Esophagus squamous epithelium (tissue), 5 donors: ENCODE data around the gene OR10H1. TPM values are rescaled to one million over a fixed set of nuclear protein-coding genes. Genes with fewer than 3 reads are reported as not detected.
"Not testable (repeated sequence)": the region's sequence is repeated elsewhere in the genome, so short reads cannot be mapped to it uniquely, and the experiment has no call there.

Experiments used
- DNase-seq: peaks from one replicate; lab custom pipeline; 2025; lab: John Stamatoyannopoulos, UW
- H3K27ac ChIP-seq, 4 donors: fragments of 200-600 bp; sonication (generic); one replicate each; pipeline ENCODE4 v1.5.1; 2016 to 2019; ENCODE audit warnings: mild to moderate bottlenecking in 1 of 4
- H3K27me3 ChIP-seq, 4 donors: fragments of 200-600 bp; sonication (generic); 1 replicate in 3 of 4; 2 replicates in 1 of 4; pipeline versions ENCODE4 v1.5.1 to v1.6.0; 2017 to 2021; ENCODE audit warnings: antibody characterized with exemption in 1 of 4
- H3K36me3 ChIP-seq, 3 donors: fragments of 200-600 bp; sonication (generic); one replicate each; pipeline ENCODE4 v1.5.1; 2016 to 2019
- H3K4me1 ChIP-seq, 3 donors: fragments of 200-600 bp; sonication (generic); one replicate each; pipeline ENCODE4 v1.5.1; 2017 to 2019
- H3K4me3 ChIP-seq, 4 donors: fragments of 200-600 bp; sonication (generic); 1 replicate in 3 of 4; 2 replicates in 1 of 4; pipeline ENCODE4 v1.5.1; 2016 to 2019; ENCODE audit warnings: mild to moderate bottlenecking in 2 of 4, moderate library complexity in 1 of 4
- H3K9me3 ChIP-seq, 3 donors: fragments of 200-600 bp; sonication (generic); one replicate each; pipeline ENCODE4 v1.5.1; 2016 to 2019
- POLR2A ChIP-seq, 4 donors: fragments of 450-650 bp; IDR thresholded peaks; one replicate each; pipeline ENCODE4 v1.6.1; 2017; ENCODE audit warnings: antibody characterized with exemption in 4 of 4, mild to moderate bottlenecking in 4 of 4, moderate library complexity in 3 of 4
- WGBS, 2 donors: methylation state at CpG; one replicate each; pipeline ENCODE4 v1.1.5; 2018; 5-methylcytosine and 5-hydroxymethylcytosine counted together
- intact Hi-C: fragments of 100-400 bp; cut with DNase I; formaldehyde crosslinking; loops from one replicate; pipeline ENCODE4 v1.15.0; 2022
- total RNA-seq, 4 donors: library from RNA; depleted of rRNA; stranded (reverse); fragments of >200 nt; gene quantifications; one replicate each; pipeline ENCODE4 v1.1.0, GENCODE V29; 2016
- TF ChIP-seq, protein P1 (sequence below), 6 experiments: fragments of 450-650 bp in 4 of 6; fragments of 200-600 bp in 2 of 6; sonication (generic) in 2 of 6; IDR thresholded peaks; one replicate each; pipeline ENCODE4 v1.5.1; 2016 to 2019; ENCODE audit warnings: antibody characterized with exemption in 6 of 6, mild to moderate bottlenecking in 4 of 6, moderate library complexity in 4 of 6
- donor health status: DM: yes; HTN: yes; CAD: no.

Gene OR10H1
- total RNA-seq, 4 donors from 2014 or later = not detected

DNA sequence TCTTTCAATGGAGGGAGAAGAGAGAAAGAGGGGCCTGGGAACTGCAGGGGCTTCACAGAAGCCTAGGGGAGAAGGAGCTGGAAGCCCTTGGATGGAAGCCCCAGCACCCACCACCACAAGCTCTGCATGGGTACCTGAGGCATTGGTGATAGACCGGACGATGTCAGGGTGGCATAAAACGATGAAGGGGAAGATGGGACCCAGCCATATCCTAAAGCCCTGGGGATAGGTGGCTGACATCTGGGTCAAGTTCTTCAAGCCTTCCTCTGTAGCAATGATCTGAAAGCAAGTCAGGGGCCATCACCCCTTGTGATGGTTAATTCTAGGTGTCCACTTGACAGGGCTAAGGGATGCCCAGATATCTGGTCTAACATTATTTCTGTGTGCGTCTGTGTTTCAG, 39.2 kb downstream of the OR10H1 start:
- no peak overlapping the region for H3K27ac ChIP-seq
- WGBS, 2 donors = 80 to 95% methylated on average over 4 of the region's 4 CpGs
- H3K36me3 ChIP-seq = no peaks in the 10 kb centered on the region
- intact Hi-C loops = no loop called here
- no peaks in the 10 kb centered on the region for H3K9me3 ChIP-seq
- H3K4me1 ChIP-seq = peaks cover 0 to 19% (median 16%) of the 10 kb centered on the region in 3 donors
- no peak for TF ChIP-seq POLR2A (IDR thresholded peaks at IDR 0.05)
- TF ChIP-seq, protein P1, sequence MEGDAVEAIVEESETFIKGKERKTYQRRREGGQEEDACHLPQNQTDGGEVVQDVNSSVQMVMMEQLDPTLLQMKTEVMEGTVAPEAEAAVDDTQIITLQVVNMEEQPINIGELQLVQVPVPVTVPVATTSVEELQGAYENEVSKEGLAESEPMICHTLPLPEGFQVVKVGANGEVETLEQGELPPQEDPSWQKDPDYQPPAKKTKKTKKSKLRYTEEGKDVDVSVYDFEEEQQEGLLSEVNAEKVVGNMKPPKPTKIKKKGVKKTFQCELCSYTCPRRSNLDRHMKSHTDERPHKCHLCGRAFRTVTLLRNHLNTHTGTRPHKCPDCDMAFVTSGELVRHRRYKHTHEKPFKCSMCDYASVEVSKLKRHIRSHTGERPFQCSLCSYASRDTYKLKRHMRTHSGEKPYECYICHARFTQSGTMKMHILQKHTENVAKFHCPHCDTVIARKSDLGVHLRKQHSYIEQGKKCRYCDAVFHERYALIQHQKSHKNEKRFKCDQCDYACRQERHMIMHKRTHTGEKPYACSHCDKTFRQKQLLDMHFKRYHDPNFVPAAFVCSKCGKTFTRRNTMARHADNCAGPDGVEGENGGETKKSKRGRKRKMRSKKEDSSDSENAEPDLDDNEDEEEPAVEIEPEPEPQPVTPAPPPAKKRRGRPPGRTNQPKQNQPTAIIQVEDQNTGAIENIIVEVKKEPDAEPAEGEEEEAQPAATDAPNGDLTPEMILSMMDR (IDR thresholded peaks at IDR 0.05) = no peak
- H3K4me3 ChIP-seq = no peak overlapping the region
- no peak for DNase-seq
- H3K27me3 ChIP-seq = no peaks in the 10 kb centered on the region

DNA sequence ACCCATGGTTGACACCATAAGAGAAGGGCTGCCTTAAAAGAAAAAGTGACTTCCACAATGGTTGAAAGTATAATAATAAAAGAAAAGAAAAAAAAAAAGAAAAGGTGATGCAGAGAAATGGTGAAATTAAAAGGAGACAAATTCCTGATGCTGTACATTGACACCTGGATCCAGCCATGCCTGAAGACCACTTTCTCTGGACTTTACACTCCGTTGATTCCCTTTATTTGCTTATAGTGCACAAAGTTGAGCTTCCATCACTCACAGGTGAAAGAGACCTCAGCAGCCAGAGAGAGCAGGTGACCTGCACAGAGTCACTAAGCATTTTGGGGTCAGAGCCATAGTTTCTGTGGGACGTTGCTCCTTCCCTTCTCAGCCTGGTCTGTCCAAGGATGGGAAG, 40.2 kb downstream of the OR10H1 start:
- no peak for DNase-seq
- intact Hi-C loops = no loop called here
- Histone ChIP-seq H3K4me3 (no peak overlapping the region), H3K27me3 (no peaks in the 10 kb centered on the region), H3K36me3 (no peaks in the 10 kb centered on the region), H3K9me3 (no peaks in the 10 kb centered on the region), H3K4me1 (peaks cover 0 to 9% (median 8%) of the 10 kb centered on the region in 3 donors), H3K27ac (no peak overlapping the region)
- 49 to 61% methylated on average over 2 of the region's 2 CpGs for WGBS, 2 donors
- no peak for TF ChIP-seq POLR2A (IDR thresholded peaks at IDR 0.05)
- TF ChIP-seq, protein P1 (IDR thresholded peaks at IDR 0.05) = no peak

DNA sequence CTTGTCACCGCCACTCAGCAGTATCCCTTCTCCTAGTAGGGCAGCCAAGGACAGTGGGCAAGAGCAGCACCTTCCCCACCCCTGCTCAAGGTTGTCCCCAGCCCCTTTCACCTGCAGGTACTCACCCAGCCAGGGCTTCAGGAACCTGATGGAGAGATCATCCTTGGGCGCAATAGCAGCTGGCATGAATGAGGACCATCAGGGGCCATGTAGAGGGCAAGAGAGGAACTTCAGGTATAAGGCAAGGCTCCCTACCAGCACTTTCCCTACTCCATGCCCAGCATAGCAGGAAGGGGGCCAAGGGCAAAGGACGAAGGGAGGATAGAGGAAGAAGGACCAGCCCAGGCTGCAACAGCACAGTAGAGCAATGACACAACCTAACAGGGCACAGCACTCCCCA, 41.3 kb downstream of the OR10H1 start:
- H3K27me3 ChIP-seq, DNase-seq, intact Hi-C loops, H3K9me3 ChIP-seq, H3K27ac ChIP-seq, H3K4me1 ChIP-seq, H3K36me3 ChIP-seq, H3K4me3 ChIP-seq: not testable (repeated sequence)
- 74 to 82% methylated on average over 3 of the region's 3 CpGs for WGBS, 2 donors

DNA sequence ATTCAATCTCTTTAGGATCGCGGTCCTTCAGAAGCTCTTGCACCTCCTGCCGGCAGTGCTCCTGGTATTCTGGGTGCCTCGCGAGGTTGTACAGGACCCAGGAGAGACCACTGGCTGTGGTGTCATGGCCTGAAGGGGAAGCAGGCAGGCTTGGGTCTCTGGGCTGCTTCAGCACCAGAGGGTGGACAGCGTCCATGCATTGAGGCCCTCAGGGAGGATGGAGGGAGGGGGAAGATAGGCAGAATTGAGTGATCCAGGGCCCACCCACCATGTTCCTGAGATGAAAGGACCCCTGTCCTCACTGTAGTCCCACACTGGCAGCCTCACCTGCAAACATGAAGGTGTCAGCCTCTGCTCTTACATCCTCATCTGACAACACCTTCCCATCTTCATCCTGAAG, 45.9 kb downstream of the OR10H1 start:
- H3K27ac ChIP-seq = no peak overlapping the region
- 53% methylated on average over 2 of the region's 6 CpGs; no CpG with 5 or more reads in 1 of the 2 donors for WGBS, 2 donors
- TF ChIP-seq POLR2A (IDR thresholded peaks at IDR 0.05) = no peak
- TF ChIP-seq, protein P1 (IDR thresholded peaks at IDR 0.05) = no peak
- H3K4me3 ChIP-seq = no peak overlapping the region
- DNase-seq = no peak
- H3K27me3 ChIP-seq = peaks cover 0 to 19% (median 0%) of the 10 kb centered on the region in 4 donors
- H3K36me3 ChIP-seq = no peaks in the 10 kb centered on the region
- H3K9me3 ChIP-seq = no peaks in the 10 kb centered on the region
- intact Hi-C loops = no loop called here
- no peaks in the 10 kb centered on the region for H3K4me1 ChIP-seq

DNA sequence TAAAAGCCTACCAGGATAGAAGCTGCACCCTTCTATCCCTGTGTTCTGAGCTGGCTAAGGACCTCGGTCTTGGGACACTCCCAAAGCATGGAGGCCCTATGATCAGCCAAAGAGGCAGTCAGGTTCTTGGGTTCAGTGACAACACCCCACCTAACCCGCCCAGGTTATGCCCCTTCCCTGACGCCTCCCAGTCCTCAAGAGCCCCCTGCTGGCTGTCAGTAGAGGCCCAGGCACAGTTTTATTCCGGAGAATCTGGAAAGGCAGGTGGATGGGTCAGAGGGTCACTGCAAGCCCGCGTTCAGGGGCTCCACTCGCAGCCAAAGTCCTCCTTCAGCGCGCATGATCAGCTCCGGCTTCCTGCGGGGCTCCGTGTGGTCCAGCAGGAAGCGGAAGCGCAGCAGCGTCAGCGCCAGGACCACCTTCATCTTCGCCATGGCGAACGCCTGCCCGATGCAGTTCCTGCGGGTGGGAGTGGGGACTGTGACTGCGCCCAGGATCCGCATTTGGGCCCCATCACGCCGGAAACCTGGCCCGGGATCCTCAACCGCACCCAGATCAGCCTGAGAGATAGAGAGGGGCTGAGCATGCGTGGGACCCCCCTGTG, 55.4 kb downstream of the OR10H1 start:
- intact Hi-C loops = no loop called here
- Histone ChIP-seq H3K36me3 (no peaks in the 10 kb centered on the region), H3K27ac (no peak overlapping the region), H3K4me3 (no peak overlapping the region), H3K9me3 (no peaks in the 10 kb centered on the region), H3K27me3 (peaks cover 0 to 62% (median 0%) of the 10 kb centered on the region in 4 donors), H3K4me1 (no peaks in the 10 kb centered on the region)
- no peak for TF ChIP-seq POLR2A (IDR thresholded peaks at IDR 0.05)
- TF ChIP-seq, protein P1 (IDR thresholded peaks at IDR 0.05) = peak in 5 of 6 experiments; percentile 19 to 53 (median 28)
- no peak for DNase-seq
- 8 to 53% methylated on average over 2 to 17 of the region's 28 CpGs for whole genome bisulfite sequencing, 2 donors
